ENCODE data around the gene ZNG1C.
"Not testable (repeated sequence)": the region's sequence is repeated elsewhere in the genome, so short reads cannot be mapped to it uniquely, and the experiment has no call there.

DNA sequence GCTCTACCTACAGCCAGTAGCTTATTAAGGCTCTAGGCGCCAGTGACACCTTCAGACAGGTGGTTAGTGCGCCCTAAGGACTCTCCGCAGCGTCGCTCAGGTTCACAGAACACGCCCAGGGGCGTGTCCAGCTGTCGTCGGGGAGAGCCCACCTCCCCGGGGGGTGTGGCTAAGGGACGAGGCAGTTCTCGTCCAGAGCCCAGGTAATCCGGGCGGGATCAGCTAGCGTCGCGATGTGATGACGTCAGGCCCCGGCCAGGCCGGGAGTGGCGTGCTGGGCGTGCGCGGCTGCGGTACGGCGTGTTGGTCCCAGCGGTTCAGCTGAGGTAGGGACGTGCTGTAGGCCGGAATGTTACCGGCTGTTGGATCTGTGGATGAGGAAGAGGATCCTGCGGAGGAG lies at the start of gene ZNG1C:
- TF ChIP-seq, protein P1, sequence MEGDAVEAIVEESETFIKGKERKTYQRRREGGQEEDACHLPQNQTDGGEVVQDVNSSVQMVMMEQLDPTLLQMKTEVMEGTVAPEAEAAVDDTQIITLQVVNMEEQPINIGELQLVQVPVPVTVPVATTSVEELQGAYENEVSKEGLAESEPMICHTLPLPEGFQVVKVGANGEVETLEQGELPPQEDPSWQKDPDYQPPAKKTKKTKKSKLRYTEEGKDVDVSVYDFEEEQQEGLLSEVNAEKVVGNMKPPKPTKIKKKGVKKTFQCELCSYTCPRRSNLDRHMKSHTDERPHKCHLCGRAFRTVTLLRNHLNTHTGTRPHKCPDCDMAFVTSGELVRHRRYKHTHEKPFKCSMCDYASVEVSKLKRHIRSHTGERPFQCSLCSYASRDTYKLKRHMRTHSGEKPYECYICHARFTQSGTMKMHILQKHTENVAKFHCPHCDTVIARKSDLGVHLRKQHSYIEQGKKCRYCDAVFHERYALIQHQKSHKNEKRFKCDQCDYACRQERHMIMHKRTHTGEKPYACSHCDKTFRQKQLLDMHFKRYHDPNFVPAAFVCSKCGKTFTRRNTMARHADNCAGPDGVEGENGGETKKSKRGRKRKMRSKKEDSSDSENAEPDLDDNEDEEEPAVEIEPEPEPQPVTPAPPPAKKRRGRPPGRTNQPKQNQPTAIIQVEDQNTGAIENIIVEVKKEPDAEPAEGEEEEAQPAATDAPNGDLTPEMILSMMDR (conservative IDR thresholded peaks at IDR 0.05; ENCODE audit: low read length): not testable (repeated sequence)
- not testable (repeated sequence) for TF ChIP-seq EZH2phosphoT487 (IDR thresholded peaks at IDR 0.05; ENCODE audit: borderline replicate concordance, low read depth, low read length)
